Stimulated activated CD8-positive, alpha-beta memory T cell treated with anti-CD3 and anti-CD28 coated beads, Interleukin-4, amount 100 ng/mL, for 1 hour (primary cell): Measurements from ENCODE around the gene DRAM1.
"Not testable (repeated sequence)": the region's sequence is repeated elsewhere in the genome, so short reads cannot be mapped to it uniquely, and the experiment has no call there.

ENCODE experiments used
- DNase-seq, 2 donors: peaks; one replicate each; pipeline ENCODE4 v3.0.0-alpha.2; 2020; ENCODE audit warnings: low read depth in 2 of 2, low spot score in 1 of 2

DRAM1 gene

GRCh38 chr12:101901777-101902176, 24.4 kb downstream of the DRAM1 start:
- no peak for DNase-seq

- no peak for DNase-seq
Observed at GRCh38 chr12:101902641-101903040, 25.3 kb downstream of the DRAM1 start.

DNA sequence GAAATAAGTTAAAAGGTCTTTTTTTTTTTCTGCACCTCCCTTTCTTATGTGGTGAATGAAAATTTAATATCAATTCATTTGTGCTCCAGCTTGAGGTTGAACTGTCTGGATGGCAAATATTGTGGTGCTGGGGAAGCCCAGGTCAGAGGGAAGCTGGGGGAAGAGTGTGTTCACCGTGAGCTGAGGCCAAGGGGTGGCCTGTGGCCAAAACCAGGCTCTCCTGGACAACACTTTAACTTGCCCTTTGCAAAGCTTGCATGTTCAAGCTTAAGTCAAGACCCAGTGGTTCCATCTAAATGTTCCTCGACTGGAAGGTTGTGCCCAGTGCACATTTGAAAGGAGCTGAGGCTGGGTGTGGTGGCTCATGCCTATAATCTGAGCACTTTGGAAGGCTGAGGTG, 28.8 kb downstream of the DRAM1 start:
- DNase-seq = no peak

GRCh38 chr12:101908395-101908794, 31.0 kb downstream of the DRAM1 start:
- DNase-seq = no peak

DNA sequence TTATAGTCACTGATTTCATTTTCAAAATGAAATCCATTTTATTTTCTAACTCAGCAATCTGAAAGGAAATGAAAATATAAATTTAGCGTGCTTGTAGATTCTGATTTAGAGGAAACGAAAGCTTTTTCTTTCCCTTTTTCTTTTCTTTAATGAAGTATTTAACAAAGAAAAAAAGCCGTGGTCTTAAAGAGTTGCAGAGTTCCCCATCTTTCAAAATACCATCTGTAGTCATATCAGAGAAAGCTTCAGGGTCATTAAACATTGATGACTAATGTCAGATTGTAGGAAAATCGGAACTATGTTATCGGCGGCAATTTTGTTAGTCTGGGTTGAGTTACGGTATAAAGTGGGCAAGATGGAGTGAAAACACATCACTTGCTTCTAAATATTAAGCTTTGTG, 32.3 kb downstream of the DRAM1 start:
- no peak for DNase-seq

DNA sequence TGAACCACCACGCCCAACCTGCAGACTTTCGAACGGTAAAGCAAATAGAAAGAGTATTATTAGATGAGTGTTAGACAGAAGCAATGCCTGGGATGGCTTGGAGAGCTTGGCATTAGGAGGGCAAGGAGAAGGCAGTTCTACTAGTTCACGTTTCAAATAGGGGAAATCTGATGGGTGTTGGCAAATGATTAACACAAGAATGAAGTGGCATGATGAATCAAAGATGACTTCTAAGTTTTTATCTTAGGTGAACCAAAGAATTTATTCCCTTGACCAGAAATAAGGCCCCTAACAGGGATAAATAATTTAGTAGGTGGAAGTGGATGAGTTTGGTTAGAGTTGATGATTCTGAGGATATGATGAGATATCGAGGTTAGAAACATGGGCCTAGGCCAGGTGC, 38.5 kb downstream of the DRAM1 start:
- no peak for DNase-seq

- not testable (repeated sequence) for DNase-seq
Observed at GRCh38 chr12:101918805-101919204, 41.4 kb downstream of the DRAM1 start.

- no peak for DNase-seq
Observed at GRCh38 chr12:101919447-101919846, 42.1 kb downstream of the DRAM1 start.

DNA sequence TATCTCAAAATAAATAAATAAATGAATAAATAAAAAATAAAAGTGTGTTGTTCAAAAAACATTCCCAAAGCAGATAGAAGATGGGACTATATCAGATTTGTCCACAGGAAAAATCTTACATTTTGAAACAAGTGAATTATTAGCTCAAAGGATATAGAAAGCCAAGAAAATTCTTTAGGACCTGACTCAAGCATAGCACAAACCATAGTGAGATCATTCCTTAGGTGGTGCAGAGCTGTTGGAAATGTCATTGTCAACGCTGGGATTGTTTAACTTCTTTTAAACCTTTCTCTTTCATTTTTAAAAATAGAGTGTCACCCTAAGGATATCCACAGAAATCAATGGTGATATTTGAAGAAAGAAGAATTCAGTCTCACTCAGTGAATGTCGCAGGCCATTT, 43.5 kb downstream of the DRAM1 start:
- no peak for DNase-seq

DNA sequence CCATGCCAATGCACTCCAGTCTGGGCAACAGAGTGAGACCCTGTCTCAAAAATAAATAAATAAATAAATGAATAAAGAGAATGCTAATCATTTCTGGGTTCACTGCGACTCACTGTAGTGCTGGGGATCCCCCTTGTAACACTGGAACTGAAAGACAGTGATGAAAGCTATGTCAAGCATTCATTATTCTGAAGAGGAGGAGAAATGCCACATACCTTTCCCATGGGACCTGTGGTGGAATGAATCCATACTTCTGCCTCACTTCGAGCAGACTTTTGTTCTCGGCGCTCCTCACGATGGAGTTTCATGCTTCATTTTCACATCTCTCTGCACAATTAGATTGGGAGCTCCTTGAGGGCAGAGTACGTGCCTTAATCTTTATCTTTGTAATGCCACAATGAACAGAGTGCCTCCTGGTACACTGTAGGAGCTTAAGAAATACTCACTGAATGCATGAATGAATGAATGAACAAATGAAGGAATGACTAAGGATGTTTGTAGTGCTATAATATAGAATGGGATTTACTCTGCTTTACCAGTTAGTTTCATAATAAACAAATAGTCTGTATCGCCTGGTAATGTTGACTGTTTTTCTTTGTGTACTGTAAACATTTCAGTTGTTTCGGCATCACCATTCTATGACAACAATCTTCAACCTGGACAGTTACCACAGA, 45.8 kb downstream of the DRAM1 start:
- DNase-seq = no peak

- no peak for DNase-seq
Observed at GRCh38 chr12:101924618-101925017, 47.2 kb downstream of the DRAM1 start.

DNA sequence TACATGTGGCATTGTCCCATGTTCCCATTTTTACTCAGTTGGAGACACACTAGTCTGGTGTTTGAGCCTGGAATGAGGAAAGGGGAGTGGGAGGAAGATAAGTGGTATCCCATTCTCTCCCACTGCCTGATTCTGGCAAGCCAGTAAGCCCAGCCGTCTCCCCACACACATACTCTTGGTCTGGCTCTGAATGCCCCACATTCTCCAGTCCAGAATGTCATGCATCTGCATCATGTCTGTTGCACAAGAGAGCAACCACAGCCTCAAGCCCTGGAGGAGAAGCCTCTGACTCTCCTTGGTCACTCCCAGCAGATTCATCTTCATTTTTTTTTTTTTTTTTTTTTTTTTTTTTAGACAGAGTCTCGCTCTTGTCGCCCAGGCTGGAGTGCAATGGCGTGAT, 48.0 kb downstream of the DRAM1 start:
- no peak for DNase-seq

- no peak for DNase-seq
Observed at GRCh38 chr12:101925935-101926334, 48.6 kb downstream of the DRAM1 start.

GRCh38 chr12:101927036-101927435, 49.7 kb downstream of the DRAM1 start:
- DNase-seq = no peak

- no peak for DNase-seq
Observed at GRCh38 chr12:101927999-101928398, 50.6 kb downstream of the DRAM1 start.

DNA sequence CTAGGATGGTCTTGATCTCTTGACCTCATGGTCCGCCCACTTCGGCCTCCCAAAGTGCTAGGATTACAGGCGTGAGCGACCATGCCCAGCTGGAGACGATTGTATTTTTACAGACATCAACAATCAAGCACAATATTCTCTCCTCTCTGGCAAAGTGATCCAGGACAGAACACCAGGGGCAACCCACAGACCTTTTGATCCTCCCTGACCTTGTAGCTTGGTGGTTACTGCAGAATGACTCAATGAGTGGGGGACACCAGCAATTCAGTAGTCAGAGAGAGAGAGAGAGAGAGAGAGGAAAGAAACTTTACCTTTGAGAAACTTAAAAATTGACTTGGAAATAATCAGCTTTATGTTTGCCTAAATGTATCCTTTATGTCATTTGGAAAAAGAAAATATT, 51.2 kb downstream of the DRAM1 start:
- DNase-seq = no peak

DNA sequence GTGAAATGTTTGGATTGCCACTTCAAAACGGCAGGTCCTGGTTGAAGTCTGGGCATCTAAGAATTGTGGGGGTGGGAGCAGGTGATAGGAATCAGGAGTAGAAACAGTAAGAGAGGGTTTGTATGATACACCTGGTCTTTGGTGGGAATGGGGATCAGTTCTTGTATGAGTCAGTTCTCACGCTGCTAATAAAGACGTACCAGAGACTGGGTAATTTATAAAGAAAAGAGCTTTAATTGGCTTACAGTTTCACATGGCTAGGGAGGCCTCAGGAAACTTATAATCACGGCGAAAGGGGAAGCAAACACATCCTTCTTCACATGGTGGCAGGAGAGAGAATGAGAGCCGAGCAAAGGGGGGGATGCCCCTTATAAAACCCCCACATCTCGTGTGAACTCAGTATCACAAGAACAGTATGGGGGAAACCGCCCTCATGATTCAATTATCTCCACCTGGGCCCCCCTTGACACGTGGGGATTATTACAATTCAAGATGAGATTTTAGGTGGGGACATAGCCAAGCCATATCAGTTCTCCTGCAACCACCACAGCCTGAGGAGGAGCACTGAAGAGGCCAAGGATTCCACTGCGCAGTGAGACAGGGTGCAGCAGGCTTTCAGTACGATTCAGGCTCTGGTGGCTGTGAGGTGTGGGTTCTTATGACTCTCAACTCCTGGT, 52.1 kb downstream of the DRAM1 start:
- DNase-seq = no peak

- DNase-seq = no peak
Observed at GRCh38 chr12:101931498-101932326, 54.3 kb downstream of the DRAM1 start.

- DNase-seq = no peak
Observed at GRCh38 chr12:101933866-101934514, 56.6 kb downstream of the DRAM1 start.

GRCh38 chr12:101935890-101936746, 58.7 kb downstream of the DRAM1 start:
- no peak for DNase-seq

DNA sequence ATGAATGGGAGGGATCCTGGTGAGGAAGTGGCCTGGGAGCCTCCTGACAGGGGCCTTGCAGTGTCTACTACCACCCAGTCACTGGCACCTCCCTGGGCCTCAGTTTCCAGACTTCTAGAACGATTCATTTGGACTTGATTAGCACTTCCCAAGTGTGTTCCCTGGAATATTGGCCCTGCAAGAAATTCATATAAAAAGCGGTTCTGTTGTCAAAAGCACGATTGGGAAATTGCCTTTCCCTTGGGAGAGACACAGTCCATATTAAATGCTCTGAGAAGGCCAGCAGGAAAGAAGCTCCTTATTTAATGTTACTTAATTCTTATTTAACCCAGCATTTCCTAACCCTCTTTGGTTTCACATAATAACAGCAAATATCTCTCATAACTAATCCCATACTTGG, 61.9 kb downstream of the DRAM1 start:
- no peak for DNase-seq
